WTC11 (cell line): Measurements from ENCODE around the gene SCYL1. TPM values are rescaled to one million over a fixed set of nuclear protein-coding genes. Genes with fewer than 3 reads are reported as not detected.
A peak's percentile ranks its signal among the peaks of the same experiment; 100 is the strongest.

Experiments
- ATAC-seq: fragments of 200-7000 bp; cut with Tn5 transposase; 2 replicates; pipeline ENCODE4 v1.10.0; 2021; ENCODE audit warnings: mild to moderate bottlenecking, moderate library complexity
- CTCF ChIA-PET: fragments of 300-600 bp; sonication (Branson Sonifier 250); formaldehyde crosslinking; loops from one replicate; lab custom pipeline; 2021; ENCODE audit warnings: antibody characterized with exemption; lab: Charles Lee
- POLR2A ChIA-PET: fragments of 350-600 bp; sonication (Branson Sonifier 250); formaldehyde crosslinking; loops from one replicate; lab custom pipeline; 2021; ENCODE audit warnings: antibody characterized with exemption; lab: Charles Lee
- DNase-seq: peaks from one replicate; pipeline ENCODE4 v3.0.0; 2021; ENCODE audit warnings: low spot score
- H3K27ac Mint-ChIP-seq: 2 replicates; pipeline ENCODE4 v1.8.0; 2021; ENCODE audit warnings: mixed read lengths
- H3K27me3 Mint-ChIP-seq: 2 replicates; pipeline ENCODE4 v1.8.0; 2021; ENCODE audit warnings: low read depth, mild to moderate bottlenecking, moderate library complexity, mixed read lengths
- H3K36me3 Mint-ChIP-seq: 2 replicates; pipeline ENCODE4 v1.8.0; 2021; ENCODE audit warnings: mixed read lengths
- H3K4me1 Mint-ChIP-seq: 2 replicates; pipeline ENCODE4 v1.8.0; 2022; ENCODE audit warnings: mixed read lengths
- H3K4me3 Mint-ChIP-seq: 2 replicates; pipeline ENCODE4 v1.8.0; 2021; ENCODE audit warnings: mild to moderate bottlenecking, moderate library complexity, mixed read lengths
- H3K9me3 Mint-ChIP-seq: 2 replicates; pipeline ENCODE4 v1.8.0; 2021; ENCODE audit warnings: mixed read lengths
- AR ChIP-seq: fragments of 250-450 bp; sonication (Bioruptor Pico); IDR thresholded peaks from 2 replicates; pipeline ENCODE4 v1.9.0; 2021; ENCODE audit warnings: mild to moderate bottlenecking
- ATF1 ChIP-seq: sonication (generic); formaldehyde crosslinking; IDR thresholded peaks from 2 replicates; pipeline ENCODE4 v1.8.1; 2023; ENCODE audit warnings: mild to moderate bottlenecking, moderate library complexity, missing genetic modification reagents
- ATF6 ChIP-seq: sonication (generic); formaldehyde crosslinking; IDR thresholded peaks from 2 replicates; pipeline ENCODE4 v1.8.1; 2023; ENCODE audit warnings: mild to moderate bottlenecking, missing genetic modification reagents
- CBFB ChIP-seq: sonication (generic); formaldehyde crosslinking; IDR thresholded peaks from 2 replicates; pipeline ENCODE4 v1.8.1; 2022; ENCODE audit warnings: mild to moderate bottlenecking, low read depth, missing genetic modification reagents
- CREM ChIP-seq: sonication (generic); formaldehyde crosslinking; IDR thresholded peaks from 2 replicates; pipeline ENCODE4 v1.8.1; 2022; ENCODE audit warnings: mild to moderate bottlenecking, missing genetic modification reagents, moderate library complexity
- FOXK1 ChIP-seq: sonication (generic); formaldehyde crosslinking; IDR thresholded peaks from 2 replicates; pipeline ENCODE4 v1.8.0; 2022; ENCODE audit warnings: mild to moderate bottlenecking, moderate library complexity, missing genetic modification reagents
- HMGA2 ChIP-seq: fragments of 250-450 bp; sonication (Bioruptor Pico); IDR thresholded peaks from 2 replicates; pipeline ENCODE4 v1.4.0; 2021; ENCODE audit warnings: mild to moderate bottlenecking, moderate library complexity
- IRF1 ChIP-seq: sonication (generic); formaldehyde crosslinking; IDR thresholded peaks from 2 replicates; pipeline ENCODE4 v1.8.0; 2023; ENCODE audit warnings: missing genetic modification reagents
- IRF2 ChIP-seq: sonication (generic); formaldehyde crosslinking; IDR thresholded peaks from 2 replicates; pipeline ENCODE4 v1.8.0; 2022; ENCODE audit warnings: low read depth, missing genetic modification reagents, borderline replicate concordance
- JUN ChIP-seq: sonication (generic); formaldehyde crosslinking; IDR thresholded peaks from 2 replicates; pipeline ENCODE4 v1.8.0; 2023; ENCODE audit warnings: mild to moderate bottlenecking, missing genetic modification reagents
- MYBL2 ChIP-seq: sonication (generic); formaldehyde crosslinking; IDR thresholded peaks from 2 replicates; pipeline ENCODE4 v1.8.1; 2023; ENCODE audit warnings: mild to moderate bottlenecking, moderate library complexity, missing genetic modification reagents
- NR2C2 ChIP-seq: sonication (generic); formaldehyde crosslinking; IDR thresholded peaks from 2 replicates; pipeline ENCODE4 v1.8.0; 2022; ENCODE audit warnings: mild to moderate bottlenecking, missing genetic modification reagents
- OVOL2 ChIP-seq: fragments of 250-450 bp; sonication (Bioruptor Pico); IDR thresholded peaks from 2 replicates; pipeline ENCODE4 v1.9.0; 2021; ENCODE audit warnings: mild to moderate bottlenecking, borderline replicate concordance
- PREB ChIP-seq: sonication (generic); formaldehyde crosslinking; IDR thresholded peaks from 2 replicates; pipeline ENCODE4 v1.8.1; 2022; ENCODE audit warnings: mild to moderate bottlenecking, missing genetic modification reagents, moderate library complexity, borderline replicate concordance
- TEAD1 ChIP-seq: sonication (generic); formaldehyde crosslinking; IDR thresholded peaks from 2 replicates; pipeline ENCODE4 v1.8.0; 2022; ENCODE audit warnings: mild to moderate bottlenecking, missing genetic modification reagents
- TP53 ChIP-seq: sonication (generic); formaldehyde crosslinking; IDR thresholded peaks from 2 replicates; pipeline ENCODE4 v1.8.1; 2023; ENCODE audit warnings: mild to moderate bottlenecking, missing genetic modification reagents
- USF1 ChIP-seq: sonication (generic); formaldehyde crosslinking; IDR thresholded peaks from 2 replicates; pipeline ENCODE4 v1.8.0; 2022; ENCODE audit warnings: mild to moderate bottlenecking, missing genetic modification reagents
- ZBTB21 ChIP-seq: sonication (generic); formaldehyde crosslinking; IDR thresholded peaks from 2 replicates; pipeline ENCODE4 v1.8.1; 2023; ENCODE audit warnings: mild to moderate bottlenecking, missing genetic modification reagents, borderline replicate concordance
- ZNF121 ChIP-seq: sonication (generic); formaldehyde crosslinking; IDR thresholded peaks from 2 replicates; pipeline ENCODE4 v1.8.0; 2023; ENCODE audit warnings: missing genetic modification reagents
- total RNA-seq: library from RNA; stranded (reverse); gene quantifications from 3 replicates; pipeline ENCODE4 v1.2.3, GENCODE V29; 2021

SCYL1 gene
- total RNA-seq, 1 experiment from 2014 or later: 76.8 TPM

- ChIA-PET CTCF (interaction anchor here (0.6 to 3.3 kb wide), 16 partner anchors 13 to 196 kb away, joined by 3 to 27 read pairs (median 6); partner anchors contain the start of genes FAM89B and ZNRD2), POLR2A (interaction anchor here (1.1 to 2.1 kb wide), 4 partner anchors 18 to 172 kb away, joined by 4 to 11 read pairs (median 6); partner anchors contain the start of genes MALAT1 and TIGD3)
- H3K9me3 Mint-ChIP-seq: no peaks in the 10 kb centered on the region
- H3K4me1 Mint-ChIP-seq: peaks cover 19% of the 10 kb centered on the region
- peaks cover 11% of the 10 kb centered on the region for H3K27me3 Mint-ChIP-seq
- DNase-seq (no peak), ATAC-seq (no peak)
- peak overlapping the region; percentile 72 for H3K4me3 Mint-ChIP-seq
- H3K36me3 Mint-ChIP-seq: peaks cover 10% of the 10 kb centered on the region
- no peak for TF ChIP-seq PREB
- TF ChIP-seq ZBTB21 (CRISPR knock-in tag): no peak
- TF ChIP-seq JUN (CRISPR knock-in tag): no peak
- TF ChIP-seq IRF2 (CRISPR knock-in tag): no peak
- TF ChIP-seq CREM (CRISPR knock-in tag): 0 out of 2 replicates have a peak, but pooled peaks have one; percentile 10
- TF ChIP-seq, all 79 proteins: peak for 1
- H3K27ac Mint-ChIP-seq: no peak overlapping the region; the same call in 1 of the 2 replicates
These were observed 930 bp downstream of the SCYL1 start for GRCh38 chr11:65525546-65526480.

GRCh38 chr11:65526744-65527143 is 1.9 kb downstream of the SCYL1 start:
- H3K9me3 Mint-ChIP-seq: no peaks in the 10 kb centered on the region

More at GRCh38 chr11:65526744-65527143, 1.9 kb downstream of the SCYL1 start:
- ChIA-PET CTCF (interaction anchor here (3.3 kb wide), 1 partner anchor 14 kb away, joined by 27 read pairs; no protein-coding TSS in a partner anchor), POLR2A (no interaction called here)
- Mint-ChIP-seq H3K27ac (no peak overlapping the region), H3K36me3 (peaks cover 19% of the 10 kb centered on the region), H3K4me1 (peaks cover 16% of the 10 kb centered on the region), H3K4me3 (peak overlapping the region; percentile 72; the same call in 1 of the 2 replicates)
- DNase-seq: no peak
- ATAC-seq: no peak
- TF ChIP-seq IRF1 (CRISPR knock-in tag) (no peak), ZBTB21 (CRISPR knock-in tag) (no peak), PREB (no peak), ZNF121 (CRISPR knock-in tag) (no peak), USF1 (no peak), CBFB (no peak), HMGA2 (CRISPR knock-in tag) (no peak), AR (CRISPR knock-in tag) (no peak), NR2C2 (CRISPR knock-in tag) (no peak), FOXK1 (CRISPR knock-in tag) (no peak), ATF6 (no peak), ATF1 (no peak), OVOL2 (CRISPR knock-in tag) (no peak), TEAD1 (CRISPR knock-in tag) (no peak), TP53 (CRISPR knock-in tag) (no peak), MYBL2 (CRISPR knock-in tag) (no peak), IRF2 (CRISPR knock-in tag) (no peak)
- TF ChIP-seq, all 79 proteins: peak for 0
- H3K27me3 Mint-ChIP-seq: peaks cover 11% of the 10 kb centered on the region
